SH-SY5Y (cell line): ENCODE measurements around the gene MBD4.

Experiments
- GATA2 ChIP-seq: IDR thresholded peaks from 2 replicates; pipeline ENCODE4 v1.6.1; 2011; ENCODE audit warnings: mild to moderate bottlenecking, low read depth, low read length
- GATA3 ChIP-seq: IDR thresholded peaks from 2 replicates; pipeline ENCODE4 v1.6.1; 2011; ENCODE audit warnings: low read depth, mild to moderate bottlenecking, low read length, moderate library complexity

GRCh38 chr3:129383292-129383860, 56.4 kb downstream of the MBD4 start:
- no peak for TF ChIP-seq GATA3
- no peak for TF ChIP-seq GATA2
